Spleen (tissue), 11 donors: Measurements from ENCODE around the gene MRAS. TPM values are rescaled to one million over a fixed set of nuclear protein-coding genes. Genes with fewer than 3 reads are reported as not detected.

Experiments
- DNase-seq: peaks from one replicate; pipeline ENCODE4 v3.0.0-alpha.2; 2020
- H3K27ac ChIP-seq, 8 donors: fragments of 200-600 bp; sonication (generic) in 7 of 8; 1 replicate in 4 of 8; 2 replicates in 4 of 8; pipeline versions ENCODE4 v1.5.0 to v1.8.0; 2016 to 2021; ENCODE audit warnings: inconsistent platforms in 4 of 8, mild to moderate bottlenecking in 4 of 8, moderate library complexity in 1 of 8
- H3K27me3 ChIP-seq, 7 donors: fragments of 200-600 bp; sonication (generic) in 6 of 7; replicated peaks in 1 of 7; 1 replicate in 4 of 7; 2 replicates in 3 of 7; pipeline versions ENCODE4 v1.5.0 to v1.8.0; 2016 to 2021; ENCODE audit warnings: inconsistent platforms in 3 of 7, mild to moderate bottlenecking in 1 of 7
- H3K36me3 ChIP-seq, 6 donors: fragments of 200-600 bp; sonication (generic) in 5 of 6; 1 replicate in 4 of 6; 2 replicates in 2 of 6; pipeline versions ENCODE4 v1.5.0 to v1.8.0; 2016 to 2021; ENCODE audit warnings: inconsistent platforms in 2 of 6
- H3K4me1 ChIP-seq, 6 donors: fragments of 200-600 bp; sonication (generic) in 5 of 6; 1 replicate in 3 of 6; 2 replicates in 3 of 6; pipeline versions ENCODE4 v1.5.0 to v1.8.0; 2016 to 2021; ENCODE audit warnings: inconsistent platforms in 3 of 6
- H3K4me3 ChIP-seq, 8 donors: fragments of 200-600 bp; sonication (generic) in 7 of 8; 1 replicate in 4 of 8; 2 replicates in 4 of 8; pipeline versions ENCODE4 v1.5.0 to v1.8.0; 2016 to 2021; ENCODE audit warnings: inconsistent platforms in 4 of 8, mild to moderate bottlenecking in 4 of 8, moderate library complexity in 2 of 8
- H3K9me3 ChIP-seq, 8 donors: fragments of 200-600 bp; sonication (generic) in 7 of 8; 1 replicate in 4 of 8; 2 replicates in 4 of 8; pipeline versions ENCODE4 v1.5.0 to v1.8.0; 2016 to 2021; ENCODE audit warnings: inconsistent platforms in 4 of 8
- CTCF ChIP-seq, 11 experiments: fragments of 200-600 bp in 7 of 11; fragments of 450-650 bp in 4 of 11; sonication (generic) in 4 of 11; IDR thresholded peaks in 8 of 11; conservative IDR thresholded peaks in 3 of 11; 1 replicate in 7 of 11; 2 replicates in 4 of 11; pipeline versions ENCODE4 v1.4.0 to v1.8.0; 2016 to 2021; ENCODE audit warnings: antibody characterized with exemption in 11 of 11, inconsistent platforms in 4 of 11, mild to moderate bottlenecking in 1 of 11
- POLR2A ChIP-seq, 3 donors: fragments of 450-650 bp; IDR thresholded peaks; one replicate each; pipeline ENCODE4 v1.5.1; 2017; ENCODE audit warnings: antibody characterized with exemption in 3 of 3, mild to moderate bottlenecking in 1 of 3
- POLR2AphosphoS5 ChIP-seq, 3 donors: sonication (generic); formaldehyde crosslinking; IDR thresholded peaks; one replicate each; pipeline ENCODE4 v1.5.1; 2017; ENCODE audit warnings: antibody characterized with exemption in 3 of 3
- WGBS, 5 donors: extraction: QIAGEN DNeasy Blood & Tissue Kit in 3 of 5; methylation state at CpG; one replicate each; pipeline versions ENCODE4 v1.1.5 to v1.1.7; 2013 to 2018; 5-methylcytosine and 5-hydroxymethylcytosine counted together
- intact Hi-C: fragments of 100-400 bp; cut with DNase I; formaldehyde crosslinking; loops from one replicate; pipeline ENCODE4 v1.15.0; 2023; ENCODE audit warnings: low total_unique reads
- polyA plus RNA-seq, 3 donors: library from polyadenylated mRNA; stranded (reverse); fragments of 200-250 nt; gene quantifications; one replicate each; pipeline ENCODE4 v1.2.1, GENCODE V29; 2013
- total RNA-seq, 7 donors: library from RNA; depleted of rRNA in 3 of 7; stranded (reverse); fragments of >200 nt in 3 of 7; fragmentation: NEBNext Ultra II Directional in 4 of 7; extraction: Animal tissue kit (Norgen Biotek cat#: 25700) in 4 of 7; gene quantifications; one replicate each; pipeline versions ENCODE4 v1.1.0 to v1.2.1, GENCODE V29; 2016 to 2021
- donor health status: healthy with polysubstance abuse.
- donor health status: DM: no; HTN: no; CAD: no; lungs with moderate emphysema.
- donor health status: DM: no; HTN: no; CAD: no.
- donor health status: Bipolar disorder and iron deficiency.
- donor health status: healthy.
- donor health status: DM: no; HTN: no; CAD: no.
- donor health status: DM: yes; HTN: yes; CAD: no.

Gene MRAS
- total and polyA plus RNA-seq, 10 donors: 4.1 to 36.7 (median 21.4) TPM

GRCh38 chr3:138349926-138350665 is 1.7 kb downstream of the MRAS start:
- intact Hi-C loops: no loop called here
- peaks cover 0 to 55% (median 22%) of the 10 kb centered on the region in 7 donors for H3K27me3 ChIP-seq
- WGBS, 5 donors: 31 to 60% (median 38%) methylated on average over 15 of the region's 15 CpGs
- peak overlapping the region in 5 of 8 donors; percentile 64 to 81 (median 72) for H3K4me3 ChIP-seq
- H3K27ac ChIP-seq: peak overlapping the region in 6 of 8 donors; percentile 61 to 89 (median 88)
- DNase-seq: no peak
- no peaks in the 10 kb centered on the region for H3K36me3 ChIP-seq
- TF ChIP-seq POLR2AphosphoS5 (IDR thresholded peaks at IDR 0.05) (peak in 2 of 3 donors; percentile 9 to 32), POLR2A (IDR thresholded peaks at IDR 0.05) (no peak)
- peaks cover 0 to 43% (median 27%) of the 10 kb centered on the region in 6 donors for H3K4me1 ChIP-seq
- H3K9me3 ChIP-seq: no peaks in the 10 kb centered on the region

- DNase-seq: no peak
- Histone ChIP-seq H3K36me3 (no peaks in the 10 kb centered on the region), H3K9me3 (no peaks in the 10 kb centered on the region), H3K4me3 (no peak overlapping the region), H3K27ac (no peak overlapping the region), H3K27me3 (peaks cover 0 to 44% (median 22%) of the 10 kb centered on the region in 7 donors), H3K4me1 (peaks cover 0 to 43% (median 27%) of the 10 kb centered on the region in 6 donors)
- no peak for TF ChIP-seq CTCF (IDR thresholded peaks at IDR 0.05 in 8 of 11, conservative IDR thresholded peaks at IDR 0.05 in 3 of 11)
- no peak for TF ChIP-seq POLR2A (IDR thresholded peaks at IDR 0.05)
- TF ChIP-seq POLR2AphosphoS5 (IDR thresholded peaks at IDR 0.05): no peak
- intact Hi-C loops: no loop called here
Measured at GRCh38 chr3:138351151-138351550, 2.8 kb downstream of the MRAS start.

DNA sequence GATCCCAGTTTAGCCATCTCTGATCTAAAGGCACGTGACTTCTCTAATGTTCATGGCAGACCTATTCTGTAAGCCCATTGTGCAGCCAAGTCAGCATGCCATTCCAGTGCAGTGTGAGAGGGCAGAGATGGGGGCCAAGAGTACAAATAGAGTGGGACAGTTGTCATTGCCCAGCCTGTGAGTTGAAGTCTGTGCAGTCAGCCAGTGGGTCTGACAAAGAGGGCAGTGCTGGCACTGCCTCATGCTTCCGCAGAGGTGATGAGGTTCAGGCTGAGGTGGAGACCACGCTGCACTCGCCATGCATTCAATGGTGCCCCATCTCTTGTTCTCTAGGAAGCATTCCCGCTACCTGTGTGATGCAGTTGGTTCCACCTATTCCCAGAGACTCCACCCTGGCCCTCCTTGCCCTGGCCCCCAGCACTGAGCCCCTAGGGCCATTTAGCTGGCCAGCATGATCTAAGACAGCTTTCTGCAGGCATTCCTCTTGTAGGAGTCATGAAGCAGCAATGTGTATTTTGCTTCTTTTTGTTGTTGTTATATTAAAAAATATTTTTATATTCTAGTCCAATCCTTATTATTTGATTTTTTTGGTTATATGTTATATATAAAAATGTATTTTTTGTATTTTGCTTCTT is 3.7 kb downstream of the MRAS start:
- Histone ChIP-seq H3K36me3 (no peaks in the 10 kb centered on the region), H3K27me3 (peaks cover 0 to 42% (median 21%) of the 10 kb centered on the region in 7 donors), H3K27ac (no peak overlapping the region), H3K4me1 (peaks cover 0 to 43% (median 27%) of the 10 kb centered on the region in 6 donors), H3K9me3 (no peaks in the 10 kb centered on the region), H3K4me3 (no peak overlapping the region)
- intact Hi-C loops: no loop called here
- no peak for DNase-seq
- 90 to 96% (median 95%) methylated on average over 5 of the region's 5 CpGs for WGBS, 5 donors
- TF ChIP-seq POLR2AphosphoS5 (IDR thresholded peaks at IDR 0.05) (no peak), POLR2A (IDR thresholded peaks at IDR 0.05) (no peak), CTCF (IDR thresholded peaks at IDR 0.05 in 8 of 11, conservative IDR thresholded peaks at IDR 0.05 in 3 of 11) (no peak)

GRCh38 chr3:138354376-138354775 is 6.0 kb downstream of the MRAS start:
- H3K27me3 ChIP-seq: peaks cover 0 to 20% (median 0%) of the 10 kb centered on the region in 7 donors
- TF ChIP-seq POLR2AphosphoS5 (IDR thresholded peaks at IDR 0.05): no peak
- TF ChIP-seq CTCF (IDR thresholded peaks at IDR 0.05 in 8 of 11, conservative IDR thresholded peaks at IDR 0.05 in 3 of 11): no peak
- TF ChIP-seq POLR2A (IDR thresholded peaks at IDR 0.05): no peak
- no peak overlapping the region for H3K4me3 ChIP-seq
- no peak for DNase-seq
- intact Hi-C loops: no loop called here
- H3K27ac ChIP-seq: no peak overlapping the region
- H3K4me1 ChIP-seq: peaks cover 0 to 26% (median 10%) of the 10 kb centered on the region in 6 donors
- no peaks in the 10 kb centered on the region for H3K36me3 ChIP-seq
- H3K9me3 ChIP-seq: no peaks in the 10 kb centered on the region
